ENCODE results near the gene LAPTM5.

GRCh38 chr1:30756206-30756544, 1.4 kb downstream of the LAPTM5 start:
- TF ChIP-seq NFRKB (IDR thresholded peaks at IDR 0.05) (no peak), BHLHE40 (IDR thresholded peaks at IDR 0.05; ENCODE audit: borderline replicate concordance) (no peak), SP1 (IDR thresholded peaks at IDR 0.05) (no peak), FOXK2 (IDR thresholded peaks at IDR 0.05) (no peak), ELF4 (IDR thresholded peaks at IDR 0.05) (no peak), L3MBTL2 (conservative IDR thresholded peaks at IDR 0.05) (no peak), TARDBP (IDR thresholded peaks at IDR 0.05) (no peak), FOXM1 (IDR thresholded peaks at IDR 0.05; ENCODE audit: borderline replicate concordance) (no peak), ZNF384 (IDR thresholded peaks at IDR 0.05) (no peak), ARNT (IDR thresholded peaks at IDR 0.05) (no peak), FOXA1 (IDR thresholded peaks at IDR 0.05) (no peak), SUZ12 (IDR thresholded peaks at IDR 0.05) (no peak)

All from HEK293T (cell line).